ENCODE data around the gene TKFC.

The TKFC gene

GRCh38 chr11:61384271-61385242 lies 51.5 kb downstream of the TKFC start:
- H3K4me3 ChIP-seq (replicated peaks; ENCODE audit: low read depth, low read length), result no peak overlapping the region
- DNase-seq (ENCODE audit: extremely low read depth, low read depth), result no peak
- TF ChIP-seq CTCF (IDR thresholded peaks at IDR 0.05; ENCODE audit: low read depth, low read length, missing control alignments), result peak; percentile 30

DNA sequence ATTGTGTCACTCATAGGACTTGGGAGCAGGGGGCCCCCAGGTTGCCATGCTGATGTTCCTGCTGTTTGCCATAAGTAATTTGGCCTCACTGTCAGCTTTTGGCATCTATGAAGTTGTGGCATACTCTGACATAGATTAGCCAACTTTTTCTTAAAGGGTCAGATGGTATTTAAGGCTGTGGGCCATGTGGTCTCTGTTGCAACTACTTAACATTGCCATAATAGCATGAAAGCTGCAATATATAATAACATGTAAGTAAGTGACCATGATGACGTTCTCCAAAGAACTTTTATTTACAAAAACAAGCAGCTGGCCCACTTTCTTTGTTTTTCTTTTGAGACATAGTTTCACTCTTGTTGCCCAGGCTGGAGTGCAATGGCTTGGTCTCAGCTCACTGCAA lies 57.1 kb downstream of the TKFC start:
- no peak for TF ChIP-seq CTCF (IDR thresholded peaks at IDR 0.05; ENCODE audit: low read depth, low read length, missing control alignments)
- no peak overlapping the region for H3K4me3 ChIP-seq (replicated peaks; ENCODE audit: low read depth, low read length)
- no peak for DNase-seq (ENCODE audit: extremely low read depth, low read depth)

- DNase-seq (ENCODE audit: extremely low read depth, low read depth), result no peak
- peak; percentile 29 for TF ChIP-seq CTCF (IDR thresholded peaks at IDR 0.05; ENCODE audit: low read depth, low read length, missing control alignments)
- peak overlapping the region; percentile 65 for H3K4me3 ChIP-seq (replicated peaks; ENCODE audit: low read depth, low read length)
Measured at GRCh38 chr11:61392981-61393595, 60.1 kb downstream of the TKFC start.

Measured in HFF-Myc (cell line).